ENCODE data around the gene ZNF561.
"Not testable (repeated sequence)": the region's sequence is repeated elsewhere in the genome, so short reads cannot be mapped to it uniquely, and the experiment has no call there.

The ZNF561 gene

DNA sequence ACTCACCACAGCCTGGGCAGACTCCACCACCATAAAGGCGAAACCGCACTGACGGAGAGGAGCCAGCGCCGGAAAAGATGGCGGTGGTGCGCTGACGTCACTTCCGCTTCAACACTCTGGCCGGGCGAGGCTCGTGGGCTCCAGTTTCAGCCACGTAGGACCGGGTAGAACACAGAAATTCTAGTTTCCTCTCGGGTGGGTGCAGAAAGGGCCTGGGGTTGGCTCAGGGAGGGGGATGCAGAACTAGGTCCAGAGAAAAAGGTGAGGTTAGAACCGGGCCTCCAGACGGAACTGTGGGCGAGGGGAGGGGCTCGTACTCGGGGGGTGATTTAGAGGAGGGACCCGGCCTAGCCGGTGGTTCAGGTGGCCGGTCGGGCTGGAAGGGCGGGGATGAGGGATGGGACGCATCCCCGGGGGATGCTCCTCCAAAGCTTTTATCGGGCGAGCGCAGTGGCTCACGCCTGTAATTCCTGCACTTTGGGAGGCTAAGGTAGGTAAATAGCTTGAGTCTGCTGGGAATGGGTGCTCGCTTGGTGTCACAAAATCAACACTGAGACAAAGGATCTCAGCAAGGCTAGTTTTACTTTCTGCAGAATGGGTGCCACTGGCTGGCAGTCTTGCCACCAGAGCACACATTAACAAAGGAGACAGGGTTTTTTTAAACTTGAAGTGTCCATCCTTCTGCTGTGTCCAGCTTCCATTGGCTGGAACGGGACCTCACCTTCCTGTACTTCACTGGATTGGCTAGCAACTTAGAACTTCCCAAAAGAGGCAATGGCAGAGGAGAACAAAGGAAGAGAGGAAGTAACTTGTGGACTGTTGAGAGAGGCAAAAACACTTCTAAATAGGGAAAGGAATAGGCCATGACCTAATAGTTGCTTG is at the start of gene ZNF561:
Gene ZNF561, minus strand, starts transcription at position 77 of the 882 bp plus-strand sequence. CDS start 1,776 bp downstream, outside the sequence.
- peak; percentile 66 to 79 (median 74) for DNase-seq

DNA sequence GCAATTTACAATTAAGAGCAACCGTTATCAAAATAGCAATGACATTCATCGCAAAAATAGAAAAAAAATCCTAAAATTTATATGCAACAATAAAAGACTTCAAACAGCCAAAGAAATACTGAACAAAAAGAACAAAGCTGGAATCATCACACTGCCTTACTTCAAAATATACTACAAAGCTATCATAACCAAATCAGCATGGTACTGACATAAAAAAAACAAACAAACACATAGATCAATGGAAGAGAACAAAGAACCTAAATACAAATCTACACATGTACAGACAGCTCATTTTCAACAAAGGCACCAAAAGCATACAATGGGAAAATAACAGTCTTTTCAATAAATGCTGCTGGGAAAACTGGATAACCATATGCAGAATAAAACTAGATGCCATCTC is 47.5 kb upstream of the ZNF561 start:
- DNase-seq, result no peak

GRCh38 chr19:9667898-9668297 is 46.9 kb upstream of the ZNF561 start:
- no peak for DNase-seq

DNA sequence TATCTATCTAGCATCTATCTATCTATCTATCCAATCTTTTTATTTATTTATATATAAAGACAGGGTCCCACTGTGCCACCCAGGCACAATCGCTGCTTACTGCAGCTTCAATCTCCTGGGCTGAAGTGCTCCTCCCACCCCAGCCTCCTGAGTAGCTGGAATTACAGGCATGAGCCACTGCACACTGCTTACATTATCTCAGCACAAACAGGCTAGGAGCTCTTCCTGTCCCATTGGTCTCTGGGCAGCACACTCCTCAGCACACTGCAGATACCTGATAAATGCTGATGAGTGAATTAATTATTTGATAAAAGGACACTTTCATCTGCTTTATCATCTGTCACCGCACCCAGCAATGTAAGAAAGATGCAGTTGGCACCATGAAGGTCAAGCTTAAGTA is 37.7 kb upstream of the ZNF561 start:
- DNase-seq, result no peak

GRCh38 chr19:9653066-9653555 is 32.1 kb upstream of the ZNF561 start:
- not testable (repeated sequence) for DNase-seq

- DNase-seq, result not testable (repeated sequence)
Measured at GRCh38 chr19:9651464-9651863, 30.4 kb upstream of the ZNF561 start.

GRCh38 chr19:9650345-9650744 is 29.3 kb upstream of the ZNF561 start:
- no peak for DNase-seq

- no peak for DNase-seq
Measured at GRCh38 chr19:9645472-9645871, 24.4 kb upstream of the ZNF561 start.

DNA sequence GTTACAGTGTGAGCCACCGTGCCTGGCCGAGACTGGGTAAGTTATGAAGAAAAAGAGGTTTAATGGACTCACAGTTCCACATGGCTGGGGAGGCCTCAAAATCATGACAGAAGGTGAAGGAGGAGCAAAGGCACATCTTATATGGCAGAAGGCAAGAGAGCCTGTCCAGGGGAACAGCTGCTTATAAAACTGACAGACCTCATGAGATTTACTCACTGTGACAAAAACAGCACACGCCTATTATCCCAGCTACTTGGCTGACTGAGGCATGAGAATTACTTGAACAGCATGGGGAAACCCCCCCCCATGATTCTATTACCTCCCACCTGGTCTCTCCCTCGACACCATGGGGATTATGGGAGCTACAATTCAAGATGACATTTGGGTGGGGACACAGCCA is 23.4 kb upstream of the ZNF561 start:
- DNase-seq, result no peak

DNA sequence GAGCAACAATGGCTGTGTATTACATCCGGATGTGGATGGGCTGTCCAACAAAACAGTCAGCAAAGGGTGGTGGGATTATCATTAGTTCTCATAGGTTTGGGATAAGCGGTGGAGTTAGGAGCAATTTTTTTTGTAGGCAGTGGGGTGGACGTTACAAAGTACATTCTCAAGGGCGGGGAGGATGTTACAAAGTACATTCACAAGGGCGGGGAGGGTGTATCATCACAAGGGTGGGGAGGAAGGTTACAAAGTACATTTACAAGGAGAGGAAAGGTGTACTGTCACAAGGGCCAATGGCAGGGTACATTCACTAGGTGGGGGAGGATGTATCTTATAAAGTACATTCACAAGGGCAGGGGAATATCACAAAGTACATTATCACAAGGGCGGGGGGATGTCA is 20.8 kb upstream of the ZNF561 start:
- DNase-seq, result no peak

- DNase-seq, result no peak
Measured at GRCh38 chr19:9640956-9641355, 19.9 kb upstream of the ZNF561 start.

- DNase-seq, result no peak
Measured at GRCh38 chr19:9636018-9636417, 15.0 kb upstream of the ZNF561 start.

- no peak for DNase-seq
Measured at GRCh38 chr19:9627856-9628255, 6.8 kb upstream of the ZNF561 start.

GRCh38 chr19:9622531-9622930 is 1.5 kb upstream of the ZNF561 start:
- no peak for DNase-seq

GRCh38 chr19:9620842-9621155 is 233 bp downstream of the ZNF561 start:
- DNase-seq, result no peak

GRCh38 chr19:9615844-9616243 is 5.2 kb downstream of the ZNF561 start:
- no peak for DNase-seq

DNA sequence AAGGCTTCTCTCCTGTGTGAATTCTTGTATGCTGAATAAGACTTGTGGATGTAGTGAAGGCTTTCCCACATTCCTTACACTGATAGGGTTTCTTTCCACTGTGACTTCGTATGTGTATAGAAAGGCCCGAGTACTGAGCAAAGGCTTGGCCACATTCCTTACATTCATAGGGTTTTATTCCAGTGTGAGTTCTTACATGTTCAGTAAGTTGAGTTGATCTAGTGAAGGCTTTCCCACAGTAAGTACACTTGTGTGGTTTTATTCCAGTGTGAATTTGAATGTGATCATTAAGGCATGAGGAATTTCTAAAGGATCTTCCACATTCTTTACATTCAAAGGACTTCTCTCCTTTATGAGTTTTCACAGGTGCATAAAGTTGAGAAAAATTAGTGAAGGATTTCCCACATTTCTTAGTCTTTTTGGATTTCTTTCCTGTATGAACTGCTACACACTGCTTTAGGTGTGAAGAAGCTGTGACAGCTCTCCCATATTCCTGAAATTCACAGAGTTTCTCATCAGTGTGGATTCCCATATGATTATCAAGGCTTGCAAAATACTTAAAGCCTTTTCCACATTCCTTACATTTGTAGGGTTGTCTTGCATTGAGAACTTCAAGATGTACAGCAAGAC is 10.4 kb downstream of the ZNF561 start:
- no peak for DNase-seq

DNA sequence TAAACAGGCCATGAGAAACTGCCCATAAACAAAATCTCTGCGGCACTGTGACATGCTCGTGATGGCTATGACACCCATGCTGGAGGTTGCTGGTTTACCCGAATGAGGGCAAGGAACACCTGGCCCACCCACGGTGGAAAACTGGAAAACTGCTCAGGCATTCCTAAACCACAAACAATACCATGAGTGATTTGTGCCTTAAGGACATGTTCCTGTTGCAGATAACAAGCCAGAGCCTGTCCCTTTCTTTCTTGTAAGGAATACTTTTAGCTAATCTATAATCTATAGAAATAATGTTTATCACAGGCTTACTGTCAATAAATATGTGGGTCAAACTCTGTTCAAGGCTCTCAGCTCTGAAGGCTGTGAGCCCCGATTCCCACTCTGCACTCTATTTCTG is 12.1 kb downstream of the ZNF561 start:
- no peak for DNase-seq

- no peak for DNase-seq
Measured at GRCh38 chr19:9597027-9597426, 24.0 kb downstream of the ZNF561 start.

DNA sequence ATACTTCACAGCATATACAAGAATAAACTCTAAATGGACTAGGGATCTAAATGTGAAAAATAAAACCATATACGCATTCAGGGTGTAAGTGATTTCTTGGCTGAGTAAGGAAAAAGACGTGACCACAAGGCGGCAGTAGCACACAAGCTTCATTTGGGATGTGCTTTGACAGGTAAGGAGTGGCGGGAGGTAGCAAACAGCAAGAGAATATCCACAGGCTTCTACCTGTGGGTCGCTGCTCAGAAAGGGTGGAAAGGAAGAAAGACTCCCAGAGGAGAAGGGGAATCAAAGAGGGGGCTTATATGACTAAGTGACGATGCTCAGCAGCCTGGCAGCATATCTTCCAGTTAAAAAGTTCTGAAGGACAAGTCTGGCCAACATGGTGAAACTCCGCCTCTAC is 34.3 kb downstream of the ZNF561 start:
- DNase-seq, result peak; percentile 27 to 51 (median 40)

- DNase-seq, result peak; percentile 57 to 62 (median 59)
Measured at GRCh38 chr19:9584073-9584833, 36.8 kb downstream of the ZNF561 start, which contains the start of gene ZNF121. Gene ZNF121, minus strand, starts transcription at chr19:9584504. Its CDS starts 16,407 bp downstream, at chr19:9568097.

DNA sequence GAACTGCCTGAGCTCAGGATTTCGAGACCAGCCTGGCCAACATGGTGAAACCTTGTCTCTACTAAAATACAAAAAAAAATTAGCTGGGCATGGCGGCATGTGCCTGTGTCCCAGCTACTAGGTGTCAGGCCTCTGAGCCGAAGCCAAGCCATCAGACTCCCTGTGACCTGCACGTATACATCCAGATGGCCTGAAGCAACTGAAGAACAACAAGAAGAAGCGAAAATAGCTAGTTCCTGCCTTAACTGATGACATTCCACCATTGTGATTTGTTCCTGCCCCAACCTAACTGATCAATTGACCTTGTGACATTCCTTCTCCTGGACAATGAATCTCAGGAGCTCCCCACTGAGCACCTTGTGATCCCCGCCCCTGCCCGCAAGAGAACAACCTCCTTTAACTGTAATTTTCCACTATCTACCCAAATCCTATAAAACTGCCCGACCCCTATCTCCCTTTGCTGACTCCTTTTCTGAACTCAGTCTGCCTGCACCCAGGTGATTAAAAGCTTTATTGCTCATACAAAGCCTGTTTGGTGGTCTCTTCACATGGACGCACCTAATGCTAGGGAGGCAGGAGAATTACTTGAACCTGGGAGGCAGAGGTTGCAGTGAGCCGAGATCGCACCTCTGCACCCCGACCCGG is 38.8 kb downstream of the ZNF561 start:
- DNase-seq, result not testable (repeated sequence)

GRCh38 chr19:9580728-9581127 is 40.3 kb downstream of the ZNF561 start:
- no peak for DNase-seq

Measured in activated CD4-positive, CD25-positive, alpha-beta regulatory T cell (primary cell).